ENCODE measurements around the gene SHOC2. TPM values are rescaled to one million over a fixed set of nuclear protein-coding genes. Genes with fewer than 3 reads are reported as not detected.

The SHOC2 gene
- total and polyA plus RNA-seq, 2 of the 13 experiments (the other 11 are each of a cell fraction or from before 2014, with no cell fraction given) = 8.6 to 25.5 TPM

DNA sequence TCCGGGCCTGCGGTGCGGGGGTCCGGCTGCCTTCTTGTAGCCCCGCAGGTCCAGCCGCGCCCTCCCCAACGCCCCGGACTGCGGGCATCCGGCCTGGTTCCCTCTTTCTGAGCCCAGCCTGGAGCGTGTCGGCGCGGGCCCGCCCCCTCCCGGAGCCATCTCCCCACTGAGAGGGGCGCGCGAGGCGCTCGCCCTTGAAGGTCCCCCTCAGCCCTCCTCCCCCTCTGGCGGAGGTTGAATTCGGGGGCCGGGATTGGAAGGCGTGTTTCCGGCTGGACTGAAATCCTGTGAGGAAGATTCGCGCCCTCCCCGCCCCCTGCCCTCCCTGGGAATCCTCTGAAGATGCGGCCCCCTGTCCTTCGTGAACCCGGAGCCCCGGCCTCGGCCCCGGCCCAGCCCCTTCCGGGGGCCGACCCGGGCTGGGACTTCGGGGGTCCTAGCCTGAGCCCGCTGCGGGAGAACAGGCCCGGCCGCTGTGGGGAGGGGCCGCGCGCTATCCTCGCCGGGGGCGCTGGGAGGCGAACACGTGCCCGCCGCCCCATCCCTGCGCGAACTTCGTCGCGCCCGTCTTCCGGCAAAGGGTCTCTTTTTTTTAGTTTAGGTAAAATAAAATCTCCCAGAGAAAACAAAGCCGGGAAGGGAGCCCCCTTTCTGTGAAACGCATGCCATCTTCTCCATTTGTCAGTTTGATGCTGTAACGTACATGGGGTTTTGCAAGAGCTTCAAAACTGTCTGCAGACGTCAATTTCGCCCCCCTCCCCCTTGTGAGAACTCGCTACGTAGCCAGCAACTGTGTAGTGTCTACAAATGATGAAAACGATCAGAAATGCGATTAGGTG is 47.0 kb upstream of the SHOC2 start (continued):
- TF ChIP-seq, protein P1, sequence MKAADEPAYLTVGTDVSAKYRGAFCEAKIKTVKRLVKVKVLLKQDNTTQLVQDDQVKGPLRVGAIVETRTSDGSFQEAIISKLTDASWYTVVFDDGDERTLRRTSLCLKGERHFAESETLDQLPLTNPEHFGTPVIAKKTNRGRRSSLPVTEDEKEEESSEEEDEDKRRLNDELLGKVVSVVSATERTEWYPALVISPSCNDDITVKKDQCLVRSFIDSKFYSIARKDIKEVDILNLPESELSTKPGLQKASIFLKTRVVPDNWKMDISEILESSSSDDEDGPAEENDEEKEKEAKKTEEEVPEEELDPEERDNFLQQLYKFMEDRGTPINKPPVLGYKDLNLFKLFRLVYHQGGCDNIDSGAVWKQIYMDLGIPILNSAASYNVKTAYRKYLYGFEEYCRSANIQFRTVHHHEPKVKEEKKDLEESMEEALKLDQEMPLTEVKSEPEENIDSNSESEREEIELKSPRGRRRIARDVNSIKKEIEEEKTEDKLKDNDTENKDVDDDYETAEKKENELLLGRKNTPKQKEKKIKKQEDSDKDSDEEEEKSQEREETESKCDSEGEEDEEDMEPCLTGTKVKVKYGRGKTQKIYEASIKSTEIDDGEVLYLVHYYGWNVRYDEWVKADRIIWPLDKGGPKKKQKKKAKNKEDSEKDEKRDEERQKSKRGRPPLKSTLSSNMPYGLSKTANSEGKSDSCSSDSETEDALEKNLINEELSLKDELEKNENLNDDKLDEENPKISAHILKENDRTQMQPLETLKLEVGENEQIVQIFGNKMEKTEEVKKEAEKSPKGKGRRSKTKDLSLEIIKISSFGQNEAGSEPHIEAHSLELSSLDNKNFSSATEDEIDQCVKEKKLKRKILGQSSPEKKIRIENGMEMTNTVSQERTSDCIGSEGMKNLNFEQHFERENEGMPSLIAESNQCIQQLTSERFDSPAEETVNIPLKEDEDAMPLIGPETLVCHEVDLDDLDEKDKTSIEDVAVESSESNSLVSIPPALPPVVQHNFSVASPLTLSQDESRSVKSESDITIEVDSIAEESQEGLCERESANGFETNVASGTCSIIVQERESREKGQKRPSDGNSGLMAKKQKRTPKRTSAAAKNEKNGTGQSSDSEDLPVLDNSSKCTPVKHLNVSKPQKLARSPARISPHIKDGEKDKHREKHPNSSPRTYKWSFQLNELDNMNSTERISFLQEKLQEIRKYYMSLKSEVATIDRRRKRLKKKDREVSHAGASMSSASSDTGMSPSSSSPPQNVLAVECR (CRISPR knock-in tag; IDR thresholded peaks at IDR 0.05; ENCODE audit: borderline replicate concordance) = 0 out of 2 replicates have a peak, but pooled peaks have one; percentile 12
- peak; percentile 94 for TF ChIP-seq ZBTB7B (CRISPR knock-in tag; IDR thresholded peaks at IDR 0.05)
- TF ChIP-seq, protein P2, sequence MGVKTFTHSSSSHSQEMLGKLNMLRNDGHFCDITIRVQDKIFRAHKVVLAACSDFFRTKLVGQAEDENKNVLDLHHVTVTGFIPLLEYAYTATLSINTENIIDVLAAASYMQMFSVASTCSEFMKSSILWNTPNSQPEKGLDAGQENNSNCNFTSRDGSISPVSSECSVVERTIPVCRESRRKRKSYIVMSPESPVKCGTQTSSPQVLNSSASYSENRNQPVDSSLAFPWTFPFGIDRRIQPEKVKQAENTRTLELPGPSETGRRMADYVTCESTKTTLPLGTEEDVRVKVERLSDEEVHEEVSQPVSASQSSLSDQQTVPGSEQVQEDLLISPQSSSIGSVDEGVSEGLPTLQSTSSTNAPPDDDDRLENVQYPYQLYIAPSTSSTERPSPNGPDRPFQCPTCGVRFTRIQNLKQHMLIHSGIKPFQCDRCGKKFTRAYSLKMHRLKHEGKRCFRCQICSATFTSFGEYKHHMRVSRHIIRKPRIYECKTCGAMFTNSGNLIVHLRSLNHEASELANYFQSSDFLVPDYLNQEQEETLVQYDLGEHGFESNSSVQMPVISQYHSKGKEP (CRISPR knock-in tag; IDR thresholded peaks at IDR 0.05) = no peak
- no peak for TF ChIP-seq STAG1 (CRISPR knock-in tag; IDR thresholded peaks at IDR 0.05)
- TF ChIP-seq ZNF460 (CRISPR knock-in tag; IDR thresholded peaks at IDR 0.05; ENCODE audit: borderline replicate concordance) = no peak
- TF ChIP-seq TBX2 (CRISPR knock-in tag; IDR thresholded peaks at IDR 0.05; ENCODE audit: borderline replicate concordance) = peak; percentile 63; the same call in 1 of the 2 replicates
- TF ChIP-seq, protein P3, sequence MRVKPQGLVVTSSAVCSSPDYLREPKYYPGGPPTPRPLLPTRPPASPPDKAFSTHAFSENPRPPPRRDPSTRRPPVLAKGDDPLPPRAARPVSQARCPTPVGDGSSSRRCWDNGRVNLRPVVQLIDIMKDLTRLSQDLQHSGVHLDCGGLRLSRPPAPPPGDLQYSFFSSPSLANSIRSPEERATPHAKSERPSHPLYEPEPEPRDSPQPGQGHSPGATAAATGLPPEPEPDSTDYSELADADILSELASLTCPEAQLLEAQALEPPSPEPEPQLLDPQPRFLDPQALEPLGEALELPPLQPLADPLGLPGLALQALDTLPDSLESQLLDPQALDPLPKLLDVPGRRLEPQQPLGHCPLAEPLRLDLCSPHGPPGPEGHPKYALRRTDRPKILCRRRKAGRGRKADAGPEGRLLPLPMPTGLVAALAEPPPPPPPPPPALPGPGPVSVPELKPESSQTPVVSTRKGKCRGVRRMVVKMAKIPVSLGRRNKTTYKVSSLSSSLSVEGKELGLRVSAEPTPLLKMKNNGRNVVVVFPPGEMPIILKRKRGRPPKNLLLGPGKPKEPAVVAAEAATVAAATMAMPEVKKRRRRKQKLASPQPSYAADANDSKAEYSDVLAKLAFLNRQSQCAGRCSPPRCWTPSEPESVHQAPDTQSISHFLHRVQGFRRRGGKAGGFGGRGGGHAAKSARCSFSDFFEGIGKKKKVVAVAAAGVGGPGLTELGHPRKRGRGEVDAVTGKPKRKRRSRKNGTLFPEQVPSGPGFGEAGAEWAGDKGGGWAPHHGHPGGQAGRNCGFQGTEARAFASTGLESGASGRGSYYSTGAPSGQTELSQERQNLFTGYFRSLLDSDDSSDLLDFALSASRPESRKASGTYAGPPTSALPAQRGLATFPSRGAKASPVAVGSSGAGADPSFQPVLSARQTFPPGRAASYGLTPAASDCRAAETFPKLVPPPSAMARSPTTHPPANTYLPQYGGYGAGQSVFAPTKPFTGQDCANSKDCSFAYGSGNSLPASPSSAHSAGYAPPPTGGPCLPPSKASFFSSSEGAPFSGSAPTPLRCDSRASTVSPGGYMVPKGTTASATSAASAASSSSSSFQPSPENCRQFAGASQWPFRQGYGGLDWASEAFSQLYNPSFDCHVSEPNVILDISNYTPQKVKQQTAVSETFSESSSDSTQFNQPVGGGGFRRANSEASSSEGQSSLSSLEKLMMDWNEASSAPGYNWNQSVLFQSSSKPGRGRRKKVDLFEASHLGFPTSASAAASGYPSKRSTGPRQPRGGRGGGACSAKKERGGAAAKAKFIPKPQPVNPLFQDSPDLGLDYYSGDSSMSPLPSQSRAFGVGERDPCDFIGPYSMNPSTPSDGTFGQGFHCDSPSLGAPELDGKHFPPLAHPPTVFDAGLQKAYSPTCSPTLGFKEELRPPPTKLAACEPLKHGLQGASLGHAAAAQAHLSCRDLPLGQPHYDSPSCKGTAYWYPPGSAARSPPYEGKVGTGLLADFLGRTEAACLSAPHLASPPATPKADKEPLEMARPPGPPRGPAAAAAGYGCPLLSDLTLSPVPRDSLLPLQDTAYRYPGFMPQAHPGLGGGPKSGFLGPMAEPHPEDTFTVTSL (CRISPR knock-in tag; IDR thresholded peaks at IDR 0.05; ENCODE audit: borderline replicate concordance) = peak; percentile 23; the same call in 1 of the 2 replicates
- peak; percentile 52 for TF ChIP-seq HOXA3 (CRISPR knock-in tag; IDR thresholded peaks at IDR 0.05)
- no peak for TF ChIP-seq ZNF10 (CRISPR knock-in tag; IDR thresholded peaks at IDR 0.05; ENCODE audit: borderline replicate concordance, low read depth)
- no peak for TF ChIP-seq GLI4 (CRISPR knock-in tag; IDR thresholded peaks at IDR 0.05; ENCODE audit: borderline replicate concordance)
- no peak for TF ChIP-seq KDM5A (IDR thresholded peaks at IDR 0.05; ENCODE audit: borderline replicate concordance, low read length)
- TF ChIP-seq CBFB (CRISPR knock-in tag; IDR thresholded peaks at IDR 0.05) = no peak
- TF ChIP-seq ZNF431 (CRISPR knock-in tag; IDR thresholded peaks at IDR 0.05; ENCODE audit: borderline replicate concordance, low read depth) = no peak
- TF ChIP-seq SP1 (IDR thresholded peaks at IDR 0.05) = no peak
- 0 out of 2 replicates have a peak, but pooled peaks have one; percentile 23 for TF ChIP-seq SP1 (CRISPR knock-in tag; IDR thresholded peaks at IDR 0.05)
- TF ChIP-seq KDM2A (CRISPR knock-in tag; IDR thresholded peaks at IDR 0.05; ENCODE audit: borderline replicate concordance, low read depth) = no peak; the same call in 1 of the 2 replicates
- no peak for TF ChIP-seq RFX3 (CRISPR knock-in tag; IDR thresholded peaks at IDR 0.05)
- peak; percentile 56 for TF ChIP-seq ZNF263 (CRISPR knock-in tag; IDR thresholded peaks at IDR 0.05)
